Caco-2 (cell line): ENCODE measurements around the gene GPR27. TPM values are rescaled to one million over a fixed set of nuclear protein-coding genes. Genes with fewer than 3 reads are reported as not detected.

Experiments used
- BruUV-seq: library from RNA; stranded (reverse); fragments of 400-500 nt; replicated peaks from 2 replicates; lab custom pipeline; 2021; lab: Mats Ljungman, UMichigan
- CTCF ChIA-PET: fragments of 300-600 bp; sonication (Branson Sonifier 250); formaldehyde crosslinking; loops from one replicate; lab custom pipeline; 2022; ENCODE audit warnings: antibody characterized with exemption; lab: Charles Lee
- POLR2A ChIA-PET: fragments of 300-600 bp; sonication (Branson Sonifier 250); formaldehyde crosslinking; loops from one replicate; lab custom pipeline; 2022; ENCODE audit warnings: antibody characterized with exemption; lab: Charles Lee
- DNase-seq, 2 experiments: peaks; one replicate each; pipeline versions ENCODE4 v3.0.0 to v3.0.0-alpha.2; 2020 to 2022
- H3K27me3 ChIP-seq: replicated peaks from 2 replicates; pipeline ENCODE4 v1.6.0; 2011; ENCODE audit warnings: low read length; ENCODE audit not compliant: control insufficient read depth, insufficient read depth
- H3K36me3 ChIP-seq: 2 replicates; pipeline ENCODE4 v1.5.1; 2011; ENCODE audit warnings: low read length; ENCODE audit not compliant: control insufficient read depth, insufficient read depth
- H3K4me1 ChIP-seq: fragments of 250-450 bp; sonication (Bioruptor Pico); 2 replicates; pipeline ENCODE4 v1.5.1; 2020; ENCODE audit warnings: mild to moderate bottlenecking
- H3K4me3 ChIP-seq: 2 replicates; pipeline ENCODE4 v1.5.1; 2011; ENCODE audit warnings: low read depth, mild to moderate bottlenecking, control low read depth, low read length
- H3K9me3 ChIP-seq: fragments of 250-450 bp; sonication (Bioruptor Pico); 2 replicates; pipeline ENCODE4 v1.5.1; 2020; ENCODE audit warnings: mild to moderate bottlenecking, moderate library complexity
- H3K27ac Mint-ChIP-seq: one replicate; pipeline ENCODE4 v1.8.0; 2022; ENCODE audit warnings: mixed read lengths; ENCODE audit not compliant: unreplicated experiment
- H3K27me3 Mint-ChIP-seq: one replicate; pipeline ENCODE4 v1.8.0; 2022; ENCODE audit warnings: mixed read lengths; ENCODE audit not compliant: insufficient read depth, unreplicated experiment
- H3K36me3 Mint-ChIP-seq: one replicate; pipeline ENCODE4 v1.8.0; 2022; ENCODE audit warnings: mild to moderate bottlenecking, mixed read lengths; ENCODE audit not compliant: insufficient read depth, unreplicated experiment
- H3K4me1 Mint-ChIP-seq: one replicate; pipeline ENCODE4 v1.8.0; 2022; ENCODE audit warnings: low read depth, mixed read lengths; ENCODE audit not compliant: unreplicated experiment
- H3K4me3 Mint-ChIP-seq: one replicate; pipeline ENCODE4 v1.8.0; 2022; ENCODE audit warnings: mild to moderate bottlenecking, moderate library complexity, mixed read lengths; ENCODE audit not compliant: unreplicated experiment
- H3K9me3 Mint-ChIP-seq: one replicate; pipeline ENCODE4 v1.8.0; 2022; ENCODE audit warnings: mixed read lengths; ENCODE audit not compliant: unreplicated experiment
- intact Hi-C: fragments of 100-400 bp; cut with micrococcal nuclease; formaldehyde crosslinking; loops from one replicate; pipeline ENCODE4 v1.10.0; 2022; ENCODE audit not compliant: unreplicated experiment
- total RNA-seq: library from RNA; stranded (reverse); gene quantifications from 2 replicates; pipeline ENCODE4 v1.2.3, GENCODE V29; 2022
- TF ChIP-seq, protein P1 (sequence below), 2 experiments: fragments of 200-600 bp in 1 of 2; IDR thresholded peaks; 1 replicate in 1 of 2; 2 replicates in 1 of 2; pipeline versions ENCODE4 v1.5.1 to v1.8.0; 2011 to 2022; ENCODE audit warnings: antibody characterized with exemption in 1 of 2, control low read depth in 1 of 2, inconsistent platforms in 1 of 2, low read depth in 1 of 2, low read length in 1 of 2, mild to moderate bottlenecking in 1 of 2, moderate library complexity in 1 of 2; ENCODE audit not compliant: insufficient read depth in 1 of 2, severe bottlenecking in 1 of 2, unreplicated experiment in 1 of 2

Gene GPR27
- total RNA-seq, 1 experiment from 2014 or later: 0.39 TPM

DNA sequence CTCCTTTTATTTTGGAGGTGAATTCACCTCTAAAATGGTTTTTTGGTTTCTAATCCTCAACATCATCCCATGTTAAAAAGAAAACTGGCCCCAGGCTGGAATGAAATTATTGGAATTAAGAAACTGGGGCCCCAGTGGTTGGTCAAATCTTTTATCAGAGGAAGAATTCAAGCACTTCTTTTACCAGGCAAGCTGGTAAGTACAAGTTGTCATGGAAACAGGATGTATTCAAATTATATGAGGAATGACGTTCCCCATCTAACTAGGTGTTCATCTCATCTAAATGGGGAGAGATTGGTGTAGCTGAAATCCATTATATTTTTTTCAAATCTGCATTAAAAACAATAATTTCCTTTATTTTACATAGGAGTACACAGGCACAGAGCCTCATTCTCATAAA lies 18.8 kb upstream of the GPR27 start:
- Mint-ChIP-seq H3K4me3 (no peak overlapping the region), H3K36me3 (no peaks in the 10 kb centered on the region), H3K4me1 (no peaks in the 10 kb centered on the region), H3K27ac (no peak overlapping the region), H3K27me3 (peaks cover 20% of the 10 kb centered on the region), H3K9me3 (no peaks in the 10 kb centered on the region)
- intact Hi-C loops: no loop called here
- H3K4me1 ChIP-seq: 0 out of 2 replicates have a peak, but pooled peaks cover 2% of the 10 kb centered on the region
- no peaks in the 10 kb centered on the region for H3K36me3 ChIP-seq
- no peak for DNase-seq
- ChIA-PET POLR2A (no interaction called here), CTCF (no interaction called here)
- no peaks in the 10 kb centered on the region for H3K27me3 ChIP-seq
- TF ChIP-seq, protein P1, sequence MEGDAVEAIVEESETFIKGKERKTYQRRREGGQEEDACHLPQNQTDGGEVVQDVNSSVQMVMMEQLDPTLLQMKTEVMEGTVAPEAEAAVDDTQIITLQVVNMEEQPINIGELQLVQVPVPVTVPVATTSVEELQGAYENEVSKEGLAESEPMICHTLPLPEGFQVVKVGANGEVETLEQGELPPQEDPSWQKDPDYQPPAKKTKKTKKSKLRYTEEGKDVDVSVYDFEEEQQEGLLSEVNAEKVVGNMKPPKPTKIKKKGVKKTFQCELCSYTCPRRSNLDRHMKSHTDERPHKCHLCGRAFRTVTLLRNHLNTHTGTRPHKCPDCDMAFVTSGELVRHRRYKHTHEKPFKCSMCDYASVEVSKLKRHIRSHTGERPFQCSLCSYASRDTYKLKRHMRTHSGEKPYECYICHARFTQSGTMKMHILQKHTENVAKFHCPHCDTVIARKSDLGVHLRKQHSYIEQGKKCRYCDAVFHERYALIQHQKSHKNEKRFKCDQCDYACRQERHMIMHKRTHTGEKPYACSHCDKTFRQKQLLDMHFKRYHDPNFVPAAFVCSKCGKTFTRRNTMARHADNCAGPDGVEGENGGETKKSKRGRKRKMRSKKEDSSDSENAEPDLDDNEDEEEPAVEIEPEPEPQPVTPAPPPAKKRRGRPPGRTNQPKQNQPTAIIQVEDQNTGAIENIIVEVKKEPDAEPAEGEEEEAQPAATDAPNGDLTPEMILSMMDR (IDR thresholded peaks at IDR 0.05; ENCODE audit: insufficient read depth in 1 of 2, low read depth in 1 of 2, low read length in 1 of 2, severe bottlenecking in 1 of 2, unreplicated experiment in 1 of 2): no peak
- H3K4me3 ChIP-seq: no peak overlapping the region
- H3K9me3 ChIP-seq: no peaks in the 10 kb centered on the region; the same call in 1 of the 2 replicates
- BruUV-seq: no TSS peak

DNA sequence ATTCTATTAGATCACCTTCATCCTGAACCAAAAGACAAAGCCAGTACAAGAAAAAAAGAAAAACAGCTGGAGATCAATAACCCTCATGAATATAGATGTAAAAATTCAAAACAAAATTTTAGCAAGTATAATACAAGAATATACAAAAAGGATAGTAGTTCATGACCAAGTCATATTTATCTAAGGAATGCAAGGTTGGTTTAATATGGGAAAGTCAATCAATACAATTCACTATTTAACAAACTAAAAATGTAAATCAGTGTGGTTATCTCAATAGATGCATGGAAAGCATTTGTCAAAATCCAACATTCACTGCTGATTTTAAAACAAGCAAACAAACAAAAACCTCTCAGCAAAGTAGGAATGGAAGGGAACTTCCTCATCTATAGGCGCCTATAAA lies 11.0 kb upstream of the GPR27 start:
- H3K4me1 ChIP-seq: no peaks in the 10 kb centered on the region
- H3K4me3 ChIP-seq: no peak overlapping the region
- Mint-ChIP-seq H3K36me3 (no peaks in the 10 kb centered on the region), H3K27ac (no peak overlapping the region), H3K4me3 (no peak overlapping the region), H3K4me1 (no peaks in the 10 kb centered on the region), H3K9me3 (peaks cover 38% of the 10 kb centered on the region), H3K27me3 (peaks cover 12% of the 10 kb centered on the region)
- intact Hi-C loops: no loop called here
- DNase-seq: no peak
- H3K27me3 ChIP-seq: no peaks in the 10 kb centered on the region
- ChIA-PET CTCF (interaction anchor here (0.7 kb wide), 1 partner anchor 15 kb away, joined by 3 read pairs; no protein-coding TSS in a partner anchor), POLR2A (no interaction called here)
- BruUV-seq: no TSS peak
- no peaks in the 10 kb centered on the region for H3K36me3 ChIP-seq
- TF ChIP-seq, protein P1 (IDR thresholded peaks at IDR 0.05; ENCODE audit: insufficient read depth in 1 of 2, low read depth in 1 of 2, low read length in 1 of 2, severe bottlenecking in 1 of 2, unreplicated experiment in 1 of 2): no peak
- H3K9me3 ChIP-seq: peaks cover 30% of the 10 kb centered on the region

DNA sequence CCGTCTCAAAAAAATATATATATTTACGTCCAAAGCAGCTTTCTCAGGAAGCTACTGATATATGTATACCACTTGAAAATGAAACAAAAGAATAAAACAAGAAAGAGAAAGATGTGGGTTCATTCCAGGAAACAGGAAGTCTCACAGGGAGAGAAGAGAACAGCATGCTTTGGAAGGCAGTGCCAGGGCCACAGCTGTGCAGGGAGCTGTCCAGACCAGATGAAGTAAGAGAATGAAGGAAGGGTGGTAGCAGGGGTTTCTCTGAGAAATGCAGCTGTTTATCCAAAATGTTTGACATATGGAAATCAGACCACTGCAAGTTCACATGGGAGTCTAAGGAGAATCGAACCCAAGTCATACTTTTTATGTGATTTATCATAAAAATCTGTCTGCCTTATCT lies 8.9 kb upstream of the GPR27 start:
- H3K4me1 ChIP-seq: no peaks in the 10 kb centered on the region
- DNase-seq: no peak
- H3K27me3 ChIP-seq: no peaks in the 10 kb centered on the region
- ChIA-PET POLR2A (no interaction called here), CTCF (no interaction called here)
- intact Hi-C loops: no loop called here
- H3K4me3 Mint-ChIP-seq: no peak overlapping the region
- no peaks in the 10 kb centered on the region for H3K36me3 Mint-ChIP-seq
- peaks cover 38% of the 10 kb centered on the region for H3K9me3 Mint-ChIP-seq
- TF ChIP-seq, protein P1 (IDR thresholded peaks at IDR 0.05; ENCODE audit: insufficient read depth in 1 of 2, low read depth in 1 of 2, low read length in 1 of 2, severe bottlenecking in 1 of 2, unreplicated experiment in 1 of 2): no peak
- H3K4me3 ChIP-seq: no peak overlapping the region
- BruUV-seq: no TSS peak
- no peaks in the 10 kb centered on the region for H3K36me3 ChIP-seq
- no peak overlapping the region for H3K27ac Mint-ChIP-seq
- peaks cover 9% of the 10 kb centered on the region for H3K27me3 Mint-ChIP-seq
- H3K4me1 Mint-ChIP-seq: no peaks in the 10 kb centered on the region
- peaks cover 30% of the 10 kb centered on the region for H3K9me3 ChIP-seq
